ENCODE data around the gene LAG3.

GRCh38 chr12:6780573-6780972, 8.3 kb downstream of the LAG3 start:
- no peak for TF ChIP-seq CTCF (conservative IDR thresholded peaks at IDR 0.05; ENCODE audit: low read depth, low read length)
- no peak for TF ChIP-seq EZH2 (IDR thresholded peaks at IDR 0.05; ENCODE audit: borderline replicate concordance, low read depth, low read length, poor library complexity, severe bottlenecking)

Data from A673 (cell line).